ENCODE measurements around the gene NUDCD2.
"Not testable (repeated sequence)": the region's sequence is repeated elsewhere in the genome, so short reads cannot be mapped to it uniquely, and the experiment has no call there.

NUDCD2 gene

GRCh38 chr5:163415673-163416072 lies 44.2 kb downstream of the NUDCD2 start:
- not testable (repeated sequence) for DNase-seq

DNA sequence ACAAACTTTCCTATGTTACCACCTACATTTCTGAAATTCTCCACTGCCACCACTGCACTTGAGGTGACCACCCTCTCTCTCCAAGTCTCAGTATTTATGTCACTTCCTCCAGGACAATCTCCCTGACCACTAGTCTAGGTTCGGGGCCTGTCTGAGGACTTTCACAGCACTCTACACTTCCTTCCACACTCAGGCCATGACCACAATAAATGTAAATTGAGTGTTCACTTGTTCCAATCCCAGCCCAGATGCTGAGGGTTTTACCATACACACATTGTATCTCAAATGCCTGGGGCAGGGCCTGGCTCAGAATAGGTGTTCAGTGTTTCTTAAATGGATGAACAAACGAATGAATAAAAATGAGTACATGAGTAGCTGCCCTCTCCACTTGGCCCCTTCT lies 49.4 kb downstream of the NUDCD2 start:
- no peak for DNase-seq

- DNase-seq = no peak
Observed at GRCh38 chr5:163409384-163409783, 50.5 kb downstream of the NUDCD2 start.

- peak; percentile 38 for DNase-seq
Observed at GRCh38 chr5:163408311-163408923, 51.5 kb downstream of the NUDCD2 start.

- no peak for DNase-seq
Observed at GRCh38 chr5:163407034-163407655, 52.8 kb downstream of the NUDCD2 start.

DNA sequence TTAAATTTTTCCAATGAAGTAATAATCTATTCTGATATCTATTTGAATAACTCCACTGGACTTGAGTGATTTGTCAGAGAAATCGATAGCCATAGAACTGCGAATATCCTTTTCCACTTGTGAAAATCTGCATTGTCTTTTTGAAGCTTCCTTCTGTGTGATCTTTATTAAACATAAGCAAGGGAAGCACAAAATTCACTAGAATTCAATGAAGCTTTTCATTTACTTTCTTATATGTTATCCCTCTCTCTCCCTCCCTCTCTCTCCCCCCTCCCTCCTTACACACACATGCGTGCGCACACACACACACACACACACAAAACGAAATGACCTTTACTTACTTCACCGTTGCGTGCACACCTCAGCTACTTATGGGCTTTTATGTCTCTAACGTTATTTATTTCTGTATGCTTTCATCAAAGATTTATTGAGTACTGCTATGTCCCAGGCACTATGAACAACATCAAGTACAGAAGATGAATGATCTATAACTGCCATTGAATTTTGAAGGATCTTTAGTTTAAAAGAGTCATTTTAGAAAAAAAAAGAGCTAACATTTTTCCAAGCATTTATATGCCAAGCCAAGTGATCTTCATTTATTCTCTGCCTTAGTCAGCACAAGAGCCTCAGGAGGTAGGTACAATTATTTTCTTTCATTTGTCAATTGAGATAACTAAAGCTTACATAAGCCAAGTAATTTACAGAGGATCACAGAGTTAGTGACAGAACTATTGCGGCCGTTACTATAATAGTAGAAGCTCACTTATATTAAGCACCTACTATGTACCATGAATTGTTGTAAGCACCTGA lies 55.3 kb downstream of the NUDCD2 start:
- DNase-seq = no peak

DNA sequence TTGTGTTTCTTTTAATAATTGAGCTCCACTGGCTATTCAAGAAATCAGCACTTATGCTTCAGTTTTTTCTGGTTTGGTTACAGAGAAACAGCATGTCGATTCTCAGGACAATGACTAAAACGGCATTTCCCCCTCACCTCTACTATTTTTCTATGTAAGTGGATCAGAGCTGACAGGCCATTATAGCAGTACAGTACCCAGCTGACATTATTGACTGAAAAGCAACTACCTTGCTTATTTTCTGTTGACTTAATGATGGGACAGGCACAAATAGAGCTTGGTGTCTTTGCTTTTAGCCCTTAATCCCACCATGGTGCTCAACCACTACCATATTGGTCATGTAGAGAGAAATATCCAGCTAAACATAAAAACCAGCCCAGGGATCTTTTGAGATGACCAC lies 57.9 kb downstream of the NUDCD2 start:
- no peak for DNase-seq

GRCh38 chr5:163401271-163401670 lies 58.6 kb downstream of the NUDCD2 start:
- DNase-seq = no peak

DNA sequence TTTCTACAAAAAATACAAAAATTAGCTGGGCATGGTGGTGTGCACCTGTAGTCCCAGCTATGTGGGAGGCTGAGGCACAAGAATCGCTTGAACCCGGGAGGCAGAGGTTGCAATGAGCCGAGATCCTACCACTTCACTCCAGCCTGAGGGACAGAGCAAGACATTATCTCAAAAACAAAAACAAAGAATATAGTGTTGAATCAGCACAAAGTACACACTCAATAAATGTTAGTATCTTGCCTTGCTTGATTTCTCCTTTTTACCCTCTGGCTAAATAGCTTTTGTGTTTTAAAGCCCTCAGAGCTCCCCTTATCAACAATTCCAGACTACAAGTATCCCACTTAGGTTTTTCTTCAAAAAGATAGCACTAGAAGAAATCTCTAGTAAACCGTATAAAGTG lies 60.0 kb downstream of the NUDCD2 start:
- DNase-seq = no peak

DNA sequence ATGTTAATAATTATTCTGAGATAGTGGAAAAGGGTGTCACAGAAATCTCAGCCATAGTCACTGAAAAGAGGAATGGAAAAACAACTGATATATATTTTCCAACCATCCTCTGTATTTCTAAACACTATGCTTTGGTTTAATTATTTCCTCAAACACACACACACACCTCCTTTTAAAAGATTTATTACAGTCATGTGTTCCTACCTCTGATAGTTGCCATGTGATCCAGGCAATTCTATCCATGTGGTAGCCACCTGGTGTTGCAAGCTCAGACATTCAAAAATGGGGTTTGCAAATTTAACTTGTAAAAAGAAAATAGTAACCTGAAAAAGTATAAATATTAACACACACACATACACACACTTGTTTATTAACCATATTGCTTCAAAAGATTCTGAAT lies 62.5 kb downstream of the NUDCD2 start:
- DNase-seq = no peak

DNA sequence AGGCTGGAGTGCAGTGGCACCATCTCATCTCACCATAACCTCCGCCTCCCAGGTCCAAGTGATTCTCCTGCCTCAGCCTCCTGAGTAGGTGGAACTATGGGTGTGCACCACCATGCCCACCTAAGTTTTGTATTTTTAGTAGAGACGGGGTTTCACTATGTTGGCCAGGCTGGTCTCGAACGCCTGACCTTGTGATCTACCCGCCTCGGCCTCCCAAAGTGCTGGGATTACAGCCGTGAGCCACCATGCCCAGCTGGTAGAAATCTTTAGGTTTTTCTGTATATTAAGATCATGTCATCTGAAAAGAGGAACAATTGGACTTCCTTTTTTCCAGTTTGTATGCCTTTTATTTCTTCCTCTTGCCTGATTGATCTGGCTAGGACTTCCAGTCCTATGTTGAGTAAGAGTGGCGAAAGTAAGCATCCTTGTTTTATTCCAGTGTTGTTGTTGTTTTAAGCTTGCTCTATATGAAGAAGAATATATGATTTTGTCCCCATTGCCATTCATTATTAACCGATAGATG lies 63.0 kb downstream of the NUDCD2 start:
- DNase-seq = not testable (repeated sequence)
